Stimulated activated CD8-positive, alpha-beta memory T cell treated with anti-CD3 and anti-CD28 coated beads, Interleukin-4, amount 100 ng/mL, for 4 hours (primary cell): ENCODE data around the gene FOXA2.
"Not testable (repeated sequence)": the region's sequence is repeated elsewhere in the genome, so short reads cannot be mapped to it uniquely, and the experiment has no call there.

Experiments used
- DNase-seq, 2 donors: peaks; one replicate each; pipeline ENCODE4 v3.0.0-alpha.2; 2020; ENCODE audit warnings: low read depth in 2 of 2, low spot score in 1 of 2

FOXA2 gene

GRCh38 chr20:22584522-22584921 is at the start of gene FOXA2:
Gene FOXA2, minus strand, starts transcription at chr20:22584572. Its CDS starts 294 bp downstream, at chr20:22584278.
- DNase-seq: no peak

- DNase-seq: no peak
These were observed 46.3 kb upstream of the FOXA2 start for GRCh38 chr20:22630701-22631100.

- DNase-seq: no peak
These were observed 45.6 kb upstream of the FOXA2 start for GRCh38 chr20:22629927-22630326.

- DNase-seq: no peak
These were observed 45.1 kb upstream of the FOXA2 start for GRCh38 chr20:22629447-22629846.

GRCh38 chr20:22626496-22626895 is 42.1 kb upstream of the FOXA2 start:
- DNase-seq: no peak

- DNase-seq: no peak
These were observed 38.8 kb upstream of the FOXA2 start for GRCh38 chr20:22623211-22623610.

- DNase-seq: no peak
These were observed 36.0 kb upstream of the FOXA2 start for GRCh38 chr20:22620342-22620741.

- DNase-seq: no peak
These were observed 35.4 kb upstream of the FOXA2 start for GRCh38 chr20:22619806-22620205.

- DNase-seq: no peak
These were observed 34.9 kb upstream of the FOXA2 start for GRCh38 chr20:22619272-22619671.

GRCh38 chr20:22617160-22617559 is 32.8 kb upstream of the FOXA2 start:
- DNase-seq: no peak

GRCh38 chr20:22616551-22616950 is 32.2 kb upstream of the FOXA2 start:
- no peak for DNase-seq

GRCh38 chr20:22615425-22615824 is 31.1 kb upstream of the FOXA2 start:
- DNase-seq: no peak

GRCh38 chr20:22611636-22612035 is 27.3 kb upstream of the FOXA2 start:
- no peak for DNase-seq

- no peak for DNase-seq
These were observed 23.3 kb upstream of the FOXA2 start for GRCh38 chr20:22607695-22608094.

- DNase-seq: no peak
These were observed 20.4 kb upstream of the FOXA2 start for GRCh38 chr20:22604815-22605214.

- no peak for DNase-seq
These were observed 17.2 kb upstream of the FOXA2 start for GRCh38 chr20:22601361-22602141.

GRCh38 chr20:22599258-22599657 is 14.9 kb upstream of the FOXA2 start:
- DNase-seq: not testable (repeated sequence)

GRCh38 chr20:22597303-22597702 is 12.9 kb upstream of the FOXA2 start:
- DNase-seq: no peak

- no peak for DNase-seq
These were observed 6.3 kb upstream of the FOXA2 start for GRCh38 chr20:22590662-22591061.

- no peak for DNase-seq
These were observed 2.4 kb upstream of the FOXA2 start for GRCh38 chr20:22586645-22587310.

GRCh38 chr20:22585786-22586493 is 1.6 kb upstream of the FOXA2 start:
- DNase-seq: no peak
